ENCODE results near the gene COL15A1. TPM values are rescaled to one million over a fixed set of nuclear protein-coding genes. Genes with fewer than 3 reads are reported as not detected.

COL15A1 gene
- total and polyA plus RNA-seq, 2 of the 13 experiments (the other 11 are each of a cell fraction or from before 2014, with no cell fraction given) = not detected

DNA sequence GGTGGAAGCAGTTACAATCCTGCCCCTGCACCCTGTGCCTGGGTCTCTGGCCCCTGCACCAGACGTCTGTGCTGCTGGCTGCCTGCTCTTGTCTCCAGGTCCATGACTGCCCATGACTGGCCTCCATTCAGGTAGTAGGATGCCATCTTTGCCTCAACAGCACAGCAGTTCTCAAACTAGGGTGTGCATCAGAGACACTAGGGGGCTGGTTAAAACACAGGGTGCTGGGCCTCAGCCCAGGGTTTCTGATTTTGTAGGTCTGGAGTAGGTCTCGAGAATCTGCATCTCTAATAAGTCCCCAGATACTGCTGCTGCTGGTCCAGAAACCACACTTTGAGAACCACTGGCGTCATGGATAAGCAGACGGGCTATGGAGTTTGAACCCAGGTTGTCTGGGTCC lies 24.0 kb downstream of the COL15A1 start:
- Histone ChIP-seq H3K9me3 (ENCODE audit: low read length) (no peaks in the 10 kb centered on the region), H2AFZ (ENCODE audit: low read length) (no peak overlapping the region), H3K4me3 (replicated peaks in 1 of 3; ENCODE audit: insufficient read depth in 1 of 3, low read depth in 2 of 3, low read length in 3 of 3) (no peak overlapping the region), H3K27ac (ENCODE audit: extremely low read length, insufficient read depth, low read length) (no peak overlapping the region), H3K36me3 (replicated peaks in 1 of 2; ENCODE audit: control insufficient read depth in 1 of 2, insufficient read depth in 2 of 2, low read length in 2 of 2) (no peaks in the 10 kb centered on the region), H4K20me1 (ENCODE audit: insufficient read depth, low read length) (no peaks in the 10 kb centered on the region), H3K4me1 (ENCODE audit: insufficient read depth, low read length) (no peaks in the 10 kb centered on the region), H3K27me3 (ENCODE audit: control insufficient read depth in 1 of 2, insufficient read depth in 2 of 2, low read length in 2 of 2) (peaks cover 3 to 11% of the 10 kb centered on the region in 2 experiments; a peak in 2 of 5 replicates), H3K9ac (ENCODE audit: insufficient read depth, low read depth, low read length) (no peak overlapping the region), H3K79me2 (ENCODE audit: insufficient read depth, low read length) (no peaks in the 10 kb centered on the region), H3K4me2 (ENCODE audit: low read depth, low read length) (no peak overlapping the region)
- BruUV-seq (replicated peaks) = no TSS peak
- FAIRE-seq (no peak), DNase-seq (ENCODE audit: low spot score) (no peak), ATAC-seq (no peak)
- WGBS (ENCODE audit: low lambda C conversion rate) = no CpG with 5 or more reads among the region's 4 CpGs
- in situ Hi-C loops (cut with HindIII; ENCODE audit: extremely low pct_ligation_motif_present, low pct_unique_long_range_greater_than_20kb) = no loop called here
- POLR2A ChIA-PET = no interaction called here
- CTCF ChIA-PET (ENCODE audit: low intra/inter-chr PET ratio, low total read pairs) = no interaction called here
- intact Hi-C loops (cut with micrococcal nuclease; ENCODE audit: unreplicated experiment) = no loop called here
- TF ChIP-seq AGO1 (IDR thresholded peaks at IDR 0.05; ENCODE audit: low read depth, low read length, poor library complexity, severe bottlenecking) = no peak
- TF ChIP-seq, protein P1, sequence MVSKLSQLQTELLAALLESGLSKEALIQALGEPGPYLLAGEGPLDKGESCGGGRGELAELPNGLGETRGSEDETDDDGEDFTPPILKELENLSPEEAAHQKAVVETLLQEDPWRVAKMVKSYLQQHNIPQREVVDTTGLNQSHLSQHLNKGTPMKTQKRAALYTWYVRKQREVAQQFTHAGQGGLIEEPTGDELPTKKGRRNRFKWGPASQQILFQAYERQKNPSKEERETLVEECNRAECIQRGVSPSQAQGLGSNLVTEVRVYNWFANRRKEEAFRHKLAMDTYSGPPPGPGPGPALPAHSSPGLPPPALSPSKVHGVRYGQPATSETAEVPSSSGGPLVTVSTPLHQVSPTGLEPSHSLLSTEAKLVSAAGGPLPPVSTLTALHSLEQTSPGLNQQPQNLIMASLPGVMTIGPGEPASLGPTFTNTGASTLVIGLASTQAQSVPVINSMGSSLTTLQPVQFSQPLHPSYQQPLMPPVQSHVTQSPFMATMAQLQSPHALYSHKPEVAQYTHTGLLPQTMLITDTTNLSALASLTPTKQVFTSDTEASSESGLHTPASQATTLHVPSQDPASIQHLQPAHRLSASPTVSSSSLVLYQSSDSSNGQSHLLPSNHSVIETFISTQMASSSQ (IDR thresholded peaks at IDR 0.05; ENCODE audit: low read depth) = no peak
- TF ChIP-seq, protein P1 (CRISPR knock-in tag; IDR thresholded peaks at IDR 0.05; ENCODE audit: borderline replicate concordance) = no peak
- TF ChIP-seq TEAD2 (CRISPR knock-in tag; IDR thresholded peaks at IDR 0.05) = no peak
- no peak for TF ChIP-seq PPARG (CRISPR knock-in tag; conservative IDR thresholded peaks at IDR 0.05)
- TF ChIP-seq RFXANK (CRISPR knock-in tag; IDR thresholded peaks at IDR 0.05) = no peak
- TF ChIP-seq ZNF670 (CRISPR knock-in tag; IDR thresholded peaks at IDR 0.05; ENCODE audit: borderline replicate concordance) = no peak
- TF ChIP-seq SETDB1 (CRISPR knock-in tag; IDR thresholded peaks at IDR 0.05; ENCODE audit: borderline replicate concordance) = no peak
- TF ChIP-seq ZNF343 (CRISPR knock-in tag; IDR thresholded peaks at IDR 0.05) = no peak
- TF ChIP-seq, protein P2, sequence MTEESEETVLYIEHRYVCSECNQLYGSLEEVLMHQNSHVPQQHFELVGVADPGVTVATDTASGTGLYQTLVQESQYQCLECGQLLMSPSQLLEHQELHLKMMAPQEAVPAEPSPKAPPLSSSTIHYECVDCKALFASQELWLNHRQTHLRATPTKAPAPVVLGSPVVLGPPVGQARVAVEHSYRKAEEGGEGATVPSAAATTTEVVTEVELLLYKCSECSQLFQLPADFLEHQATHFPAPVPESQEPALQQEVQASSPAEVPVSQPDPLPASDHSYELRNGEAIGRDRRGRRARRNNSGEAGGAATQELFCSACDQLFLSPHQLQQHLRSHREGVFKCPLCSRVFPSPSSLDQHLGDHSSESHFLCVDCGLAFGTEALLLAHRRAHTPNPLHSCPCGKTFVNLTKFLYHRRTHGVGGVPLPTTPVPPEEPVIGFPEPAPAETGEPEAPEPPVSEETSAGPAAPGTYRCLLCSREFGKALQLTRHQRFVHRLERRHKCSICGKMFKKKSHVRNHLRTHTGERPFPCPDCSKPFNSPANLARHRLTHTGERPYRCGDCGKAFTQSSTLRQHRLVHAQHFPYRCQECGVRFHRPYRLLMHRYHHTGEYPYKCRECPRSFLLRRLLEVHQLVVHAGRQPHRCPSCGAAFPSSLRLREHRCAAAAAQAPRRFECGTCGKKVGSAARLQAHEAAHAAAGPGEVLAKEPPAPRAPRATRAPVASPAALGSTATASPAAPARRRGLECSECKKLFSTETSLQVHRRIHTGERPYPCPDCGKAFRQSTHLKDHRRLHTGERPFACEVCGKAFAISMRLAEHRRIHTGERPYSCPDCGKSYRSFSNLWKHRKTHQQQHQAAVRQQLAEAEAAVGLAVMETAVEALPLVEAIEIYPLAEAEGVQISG (CRISPR knock-in tag; IDR thresholded peaks at IDR 0.05) = no peak
- TF ChIP-seq SIN3B (IDR thresholded peaks at IDR 0.05; ENCODE audit: low read length) = no peak
- no peak for TF ChIP-seq REPIN1 (CRISPR knock-in tag; IDR thresholded peaks at IDR 0.05; ENCODE audit: borderline replicate concordance, low read depth)
- no peak for TF ChIP-seq ZFP1 (CRISPR knock-in tag; IDR thresholded peaks at IDR 0.05)
